CD4-positive, alpha-beta T cell (primary cell): Measurements from ENCODE around the gene EFHD2. TPM values are rescaled to one million over a fixed set of nuclear protein-coding genes. Genes with fewer than 3 reads are reported as not detected.
"Not testable (repeated sequence)": the region's sequence is repeated elsewhere in the genome, so short reads cannot be mapped to it uniquely, and the experiment has no call there.

ENCODE experiments used
- ATAC-seq: fragments of 200-7000 bp; cut with Tn5 transposase; one replicate; pipeline ENCODE4 v1.10.0; 2022; ENCODE audit warnings: mild to moderate bottlenecking; ENCODE audit not compliant: poor library complexity
- CTCF ChIA-PET: fragments of 350-600 bp; sonication (Branson Sonifier 250); formaldehyde crosslinking; loops from one replicate; lab custom pipeline; 2021; ENCODE audit warnings: antibody characterized with exemption, inconsistent platforms; lab: Charles Lee
- POLR2A ChIA-PET: fragments of 350-600 bp; sonication (Branson Sonifier 250); formaldehyde crosslinking; loops from one replicate; lab custom pipeline; 2021; ENCODE audit warnings: antibody characterized with exemption, inconsistent platforms; lab: Charles Lee
- DNase-seq, 14 experiments: peaks; one replicate each; pipeline ENCODE4 v3.0.0-alpha.2; 2013 to 2020; ENCODE audit warnings: mixed read lengths in 2 of 14
- H3K27ac ChIP-seq, 2 donors: one replicate each; pipeline versions ENCODE4 v1.5.1 to v1.7.0; 2013; ENCODE audit warnings: low read length in 2 of 2, low read depth in 1 of 2, mild to moderate bottlenecking in 1 of 2
- H3K27me3 ChIP-seq, 2 experiments: 1 replicate in 1 of 2; 2 replicates in 1 of 2; pipeline versions ENCODE4 v1.6.1 to v1.7.0; 2013; ENCODE audit warnings: low read length in 2 of 2, control low read depth in 1 of 2, mild to moderate bottlenecking in 1 of 2, moderate library complexity in 1 of 2; ENCODE audit not compliant: insufficient read depth in 2 of 2, control insufficient read depth in 1 of 2
- H3K36me3 ChIP-seq: one replicate; pipeline ENCODE4 v1.6.1; 2013; ENCODE audit warnings: low read length, control low read depth; ENCODE audit not compliant: insufficient read depth
- H3K4me1 ChIP-seq: one replicate; pipeline ENCODE4 v1.6.1; 2013; ENCODE audit warnings: low read length, control low read depth; ENCODE audit not compliant: insufficient read depth
- H3K4me3 ChIP-seq: one replicate; pipeline ENCODE4 v1.5.1; 2013; ENCODE audit warnings: mild to moderate bottlenecking, low read length, moderate library complexity
- H3K9me3 ChIP-seq, 2 experiments: 1 replicate in 1 of 2; 2 replicates in 1 of 2; pipeline versions ENCODE4 v1.6.1 to v1.7.0; 2013; ENCODE audit warnings: low read length in 2 of 2, mild to moderate bottlenecking in 2 of 2, control low read depth in 1 of 2, moderate library complexity in 1 of 2; ENCODE audit not compliant: control insufficient read depth in 1 of 2, insufficient read depth in 1 of 2
- H3K27ac Mint-ChIP-seq: one replicate; pipeline ENCODE4 v1.8.0; 2020; ENCODE audit warnings: mixed read lengths
- H3K27me3 Mint-ChIP-seq: one replicate; pipeline ENCODE4 v1.8.0; 2021; ENCODE audit warnings: mixed read lengths
- H3K36me3 Mint-ChIP-seq: one replicate; pipeline ENCODE4 v1.8.0; 2021; ENCODE audit warnings: low read depth, mixed read lengths
- H3K4me1 Mint-ChIP-seq: one replicate; pipeline ENCODE4 v1.8.0; 2021; ENCODE audit warnings: low read depth, mixed read lengths
- H3K4me3 Mint-ChIP-seq: one replicate; pipeline ENCODE4 v1.8.0; 2020; ENCODE audit warnings: mild to moderate bottlenecking, mixed read lengths
- H3K9me3 Mint-ChIP-seq: one replicate; pipeline ENCODE4 v1.8.0; 2020; ENCODE audit warnings: mixed read lengths
- CTCF ChIP-seq: fragments of 200-600 bp; IDR thresholded peaks from one replicate; pipeline ENCODE4 v1.8.0; 2022; ENCODE audit warnings: antibody characterized with exemption, mild to moderate bottlenecking
- intact Hi-C, 2 experiments: fragments of 100-400 bp; cut with DNase I in 1 of 2; cut with micrococcal nuclease in 1 of 2; formaldehyde crosslinking; loops; one replicate each; pipeline versions ENCODE4 v1.15.1 to v1.9.0; 2023 to 2025; cut with DNase I, micrococcal nuclease
- total RNA-seq, 174 experiments: library from RNA in 2 of 174; stranded (reverse) in 2 of 174; gene quantifications; one replicate each; pipeline ENCODE4 v1.2.3 and lab custom pipeline; 2021 to 2026

EFHD2 gene
- total RNA-seq, 2 experiments from 2014 or later, result 79.1 to 80.9 TPM

GRCh38 chr1:15471067-15471466 lies 61.4 kb downstream of the EFHD2 start:
- H3K4me1 ChIP-seq, H3K4me3 ChIP-seq, H3K9me3 ChIP-seq, H3K4me3 Mint-ChIP-seq, H3K9me3 Mint-ChIP-seq, H3K27ac Mint-ChIP-seq, H3K27me3 ChIP-seq, H3K27ac ChIP-seq, H3K36me3 ChIP-seq, H3K4me1 Mint-ChIP-seq, CTCF ChIA-PET, H3K27me3 Mint-ChIP-seq, DNase-seq, POLR2A ChIA-PET, H3K36me3 Mint-ChIP-seq, intact Hi-C loops, ATAC-seq: not testable (repeated sequence)

GRCh38 chr1:15471723-15472122 lies 62.0 kb downstream of the EFHD2 start:
- H3K9me3 ChIP-seq, H3K36me3 ChIP-seq, H3K4me1 Mint-ChIP-seq, DNase-seq, H3K4me1 ChIP-seq, H3K27me3 ChIP-seq, intact Hi-C loops, CTCF ChIA-PET, H3K27ac Mint-ChIP-seq, H3K27ac ChIP-seq, H3K4me3 ChIP-seq, H3K27me3 Mint-ChIP-seq, H3K36me3 Mint-ChIP-seq, H3K4me3 Mint-ChIP-seq, H3K9me3 Mint-ChIP-seq, ATAC-seq: not testable (repeated sequence)
- POLR2A ChIA-PET, result interaction anchor here (0.6 kb wide), 1 partner anchor 49 kb away, joined by 3 read pairs; no protein-coding TSS in a partner anchor

GRCh38 chr1:15472587-15472986 lies 62.9 kb downstream of the EFHD2 start:
- no peaks in the 10 kb centered on the region for H3K4me1 Mint-ChIP-seq
- no peaks in the 10 kb centered on the region for H3K27me3 Mint-ChIP-seq
- CTCF ChIA-PET, result no interaction called here

GRCh38 chr1:15475752-15476314 lies 66.1 kb downstream of the EFHD2 start, which contains the start of gene CELA2B:
Gene CELA2B (plus strand): TSS chr1:15476104. CDS start chr1:15476126, 22 bp downstream.
- Histone ChIP-seq H3K9me3 (no peaks in the 10 kb centered on the region), H3K4me3 (no peak within 1 kb of the TSS), H3K27ac (no peak within 1 kb of the TSS), H3K4me1 (no peaks in the 10 kb centered on the region), H3K36me3 (no peaks in the 10 kb centered on the region), H3K27me3 (no peaks in the 10 kb centered on the region)
- intact Hi-C loops, result no loop called here
- Mint-ChIP-seq H3K36me3 (no peaks in the 10 kb centered on the region), H3K4me1 (no peaks in the 10 kb centered on the region), H3K9me3 (no peaks in the 10 kb centered on the region), H3K4me3 (no peak within 1 kb of the TSS), H3K27me3 (no peaks in the 10 kb centered on the region), H3K27ac (no peak within 1 kb of the TSS)
- no peak for TF ChIP-seq CTCF
- CTCF ChIA-PET, result no interaction called here
- ATAC-seq (no peak), DNase-seq (no peak)
- POLR2A ChIA-PET, result no interaction called here

More at GRCh38 chr1:15472587-15472986, 62.9 kb downstream of the EFHD2 start:
- ATAC-seq (no peak), DNase-seq (no peak)
- no peak overlapping the region for H3K27ac ChIP-seq
- H3K27ac Mint-ChIP-seq, result no peak overlapping the region
- no peaks in the 10 kb centered on the region for H3K36me3 ChIP-seq
- H3K36me3 Mint-ChIP-seq, result no peaks in the 10 kb centered on the region
- no peaks in the 10 kb centered on the region for H3K9me3 Mint-ChIP-seq
- no peaks in the 10 kb centered on the region for H3K27me3 ChIP-seq
- no peak overlapping the region for H3K4me3 Mint-ChIP-seq
- no peaks in the 10 kb centered on the region for H3K9me3 ChIP-seq
- intact Hi-C loops, result no loop called here
- no peaks in the 10 kb centered on the region for H3K4me1 ChIP-seq
- H3K4me3 ChIP-seq, result no peak overlapping the region
- no peak for TF ChIP-seq CTCF
- POLR2A ChIA-PET, result no interaction called here
